ENCODE measurements around the gene SSRP1. TPM values are rescaled to one million over a fixed set of nuclear protein-coding genes. Genes with fewer than 3 reads are reported as not detected.

SSRP1 gene
- polyA plus RNA-seq, 1 donor from 2014 or later = 84.7 TPM

DNA sequence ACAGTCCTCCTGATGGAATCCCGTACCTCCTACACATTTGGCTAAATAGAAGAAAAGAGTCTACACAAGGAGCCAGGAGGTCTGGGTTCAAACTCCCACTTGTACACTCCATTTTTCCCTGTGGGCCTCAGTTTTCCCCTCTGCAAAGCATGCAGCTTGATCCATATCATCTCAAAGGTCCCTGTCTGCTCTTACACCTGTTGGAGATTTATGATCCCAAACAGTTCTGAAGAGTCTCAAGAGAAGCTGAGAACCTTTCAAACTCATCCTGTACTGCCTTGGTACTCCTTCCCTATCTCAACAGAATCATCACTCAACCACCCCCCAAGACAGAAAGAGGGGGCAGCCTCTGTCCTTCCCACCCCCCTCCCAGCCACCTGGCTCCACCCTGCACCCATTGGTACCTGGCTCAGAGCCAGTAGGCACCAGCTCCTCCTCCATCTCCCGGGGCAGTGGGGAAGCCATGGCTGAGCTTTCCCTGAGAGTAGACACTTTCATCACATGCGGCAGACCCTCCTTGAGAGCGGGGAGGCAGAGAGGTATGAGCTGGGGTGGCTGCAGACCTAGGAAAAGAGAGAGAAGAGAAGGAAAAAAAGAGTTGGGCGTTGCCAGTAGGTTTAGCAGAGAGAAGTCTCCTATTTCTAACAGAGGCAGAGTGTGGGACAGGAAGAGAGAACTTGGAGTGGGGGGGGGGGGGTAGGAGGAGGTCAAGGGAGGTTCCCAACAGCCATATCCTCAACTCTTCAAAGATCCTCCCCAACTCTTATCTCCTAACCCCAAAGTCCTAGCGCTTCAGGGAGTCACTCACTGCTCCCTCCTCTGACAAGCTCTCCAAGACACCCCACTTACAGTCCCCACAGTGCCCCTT, 14.1 kb downstream of the SSRP1 start:
- Histone ChIP-seq H3K4me3 (ENCODE audit: low read length) (peak overlapping the region; percentile 92), H3K36me3 (ENCODE audit: insufficient read depth, low read length) (peaks cover 7% of the 10 kb centered on the region), H3K79me2 (replicated peaks; ENCODE audit: insufficient read depth, low read length) (peaks cover 30% of the 10 kb centered on the region), H4K20me1 (ENCODE audit: insufficient read depth) (no peaks in the 10 kb centered on the region), H3K9me3 (ENCODE audit: low read length) (no peaks in the 10 kb centered on the region), H2AFZ (ENCODE audit: low read depth, low read length) (no peak overlapping the region), H3K9ac (ENCODE audit: low read length) (peak overlapping the region; percentile 25), H3F3A (ENCODE audit: insufficient read depth, low read length, poor library complexity, severe bottlenecking) (peaks cover 3% of the 10 kb centered on the region), H3K9me2 (ENCODE audit: insufficient read depth, low read length) (no peaks in the 10 kb centered on the region), H3K27ac (ENCODE audit: low read length) (no peak overlapping the region), H3K27me3 (ENCODE audit: insufficient read depth, low read depth, low read length) (no peaks in the 10 kb centered on the region), H3K4me2 (ENCODE audit: low read length) (no peak overlapping the region)
- no peak for TF ChIP-seq EP300 (conservative IDR thresholded peaks at IDR 0.05; ENCODE audit: poor library complexity, severe bottlenecking)
- TF ChIP-seq, protein P1, sequence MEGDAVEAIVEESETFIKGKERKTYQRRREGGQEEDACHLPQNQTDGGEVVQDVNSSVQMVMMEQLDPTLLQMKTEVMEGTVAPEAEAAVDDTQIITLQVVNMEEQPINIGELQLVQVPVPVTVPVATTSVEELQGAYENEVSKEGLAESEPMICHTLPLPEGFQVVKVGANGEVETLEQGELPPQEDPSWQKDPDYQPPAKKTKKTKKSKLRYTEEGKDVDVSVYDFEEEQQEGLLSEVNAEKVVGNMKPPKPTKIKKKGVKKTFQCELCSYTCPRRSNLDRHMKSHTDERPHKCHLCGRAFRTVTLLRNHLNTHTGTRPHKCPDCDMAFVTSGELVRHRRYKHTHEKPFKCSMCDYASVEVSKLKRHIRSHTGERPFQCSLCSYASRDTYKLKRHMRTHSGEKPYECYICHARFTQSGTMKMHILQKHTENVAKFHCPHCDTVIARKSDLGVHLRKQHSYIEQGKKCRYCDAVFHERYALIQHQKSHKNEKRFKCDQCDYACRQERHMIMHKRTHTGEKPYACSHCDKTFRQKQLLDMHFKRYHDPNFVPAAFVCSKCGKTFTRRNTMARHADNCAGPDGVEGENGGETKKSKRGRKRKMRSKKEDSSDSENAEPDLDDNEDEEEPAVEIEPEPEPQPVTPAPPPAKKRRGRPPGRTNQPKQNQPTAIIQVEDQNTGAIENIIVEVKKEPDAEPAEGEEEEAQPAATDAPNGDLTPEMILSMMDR (IDR thresholded peaks at IDR 0.05; ENCODE audit: poor library complexity, severe bottlenecking) = no peak

DNA sequence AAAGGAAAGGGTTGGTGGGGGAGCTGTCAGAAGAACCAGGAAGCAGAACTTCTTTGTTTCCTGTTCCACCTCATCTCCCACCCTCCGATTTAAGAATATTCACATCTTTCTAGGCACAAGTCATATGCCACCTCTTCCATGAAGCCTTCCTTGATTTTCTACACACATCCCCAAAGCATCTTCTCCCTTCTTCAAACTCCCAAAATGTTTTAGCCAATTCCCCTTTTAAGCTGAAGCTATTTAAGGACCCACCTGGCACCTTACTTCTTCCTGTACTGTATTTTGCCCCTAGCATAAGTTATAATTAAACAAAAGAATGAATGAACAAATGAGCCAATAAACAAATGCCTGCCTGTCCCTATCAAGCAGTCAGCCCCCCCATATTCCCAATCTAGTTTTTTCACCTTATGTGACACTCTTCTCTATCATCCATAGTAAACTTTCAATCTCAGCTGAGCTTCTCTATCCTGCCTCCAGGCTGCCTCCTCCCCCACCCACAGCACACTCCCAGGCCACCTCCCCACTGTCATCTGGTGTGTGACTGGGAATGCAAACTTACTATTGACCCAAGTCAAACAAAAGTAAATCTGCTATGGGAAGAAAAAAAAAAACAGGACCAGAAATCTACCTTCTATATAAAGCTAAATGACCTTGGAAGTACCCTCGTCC, 14.8 kb downstream of the SSRP1 start:
- Histone ChIP-seq H3K36me3 (ENCODE audit: insufficient read depth, low read length) (peaks cover 7% of the 10 kb centered on the region), H3K4me3 (ENCODE audit: low read length) (no peak overlapping the region)

More for the DNA sequence above, 14.8 kb downstream of the SSRP1 start:
- Histone ChIP-seq H4K20me1 (ENCODE audit: insufficient read depth) (no peaks in the 10 kb centered on the region), H3K79me2 (replicated peaks; ENCODE audit: insufficient read depth, low read length) (peaks cover 30% of the 10 kb centered on the region), H3K9ac (ENCODE audit: low read length) (no peak overlapping the region), H3K27ac (ENCODE audit: low read length) (no peak overlapping the region), H3K27me3 (ENCODE audit: insufficient read depth, low read depth, low read length) (no peaks in the 10 kb centered on the region), H2AFZ (ENCODE audit: low read depth, low read length) (no peak overlapping the region), H3F3A (ENCODE audit: insufficient read depth, low read length, poor library complexity, severe bottlenecking) (peaks cover 2% of the 10 kb centered on the region), H3K9me3 (ENCODE audit: low read length) (no peaks in the 10 kb centered on the region), H3K9me2 (ENCODE audit: insufficient read depth, low read length) (no peaks in the 10 kb centered on the region), H3K4me2 (ENCODE audit: low read length) (no peak overlapping the region)
- TF ChIP-seq, protein P2, sequence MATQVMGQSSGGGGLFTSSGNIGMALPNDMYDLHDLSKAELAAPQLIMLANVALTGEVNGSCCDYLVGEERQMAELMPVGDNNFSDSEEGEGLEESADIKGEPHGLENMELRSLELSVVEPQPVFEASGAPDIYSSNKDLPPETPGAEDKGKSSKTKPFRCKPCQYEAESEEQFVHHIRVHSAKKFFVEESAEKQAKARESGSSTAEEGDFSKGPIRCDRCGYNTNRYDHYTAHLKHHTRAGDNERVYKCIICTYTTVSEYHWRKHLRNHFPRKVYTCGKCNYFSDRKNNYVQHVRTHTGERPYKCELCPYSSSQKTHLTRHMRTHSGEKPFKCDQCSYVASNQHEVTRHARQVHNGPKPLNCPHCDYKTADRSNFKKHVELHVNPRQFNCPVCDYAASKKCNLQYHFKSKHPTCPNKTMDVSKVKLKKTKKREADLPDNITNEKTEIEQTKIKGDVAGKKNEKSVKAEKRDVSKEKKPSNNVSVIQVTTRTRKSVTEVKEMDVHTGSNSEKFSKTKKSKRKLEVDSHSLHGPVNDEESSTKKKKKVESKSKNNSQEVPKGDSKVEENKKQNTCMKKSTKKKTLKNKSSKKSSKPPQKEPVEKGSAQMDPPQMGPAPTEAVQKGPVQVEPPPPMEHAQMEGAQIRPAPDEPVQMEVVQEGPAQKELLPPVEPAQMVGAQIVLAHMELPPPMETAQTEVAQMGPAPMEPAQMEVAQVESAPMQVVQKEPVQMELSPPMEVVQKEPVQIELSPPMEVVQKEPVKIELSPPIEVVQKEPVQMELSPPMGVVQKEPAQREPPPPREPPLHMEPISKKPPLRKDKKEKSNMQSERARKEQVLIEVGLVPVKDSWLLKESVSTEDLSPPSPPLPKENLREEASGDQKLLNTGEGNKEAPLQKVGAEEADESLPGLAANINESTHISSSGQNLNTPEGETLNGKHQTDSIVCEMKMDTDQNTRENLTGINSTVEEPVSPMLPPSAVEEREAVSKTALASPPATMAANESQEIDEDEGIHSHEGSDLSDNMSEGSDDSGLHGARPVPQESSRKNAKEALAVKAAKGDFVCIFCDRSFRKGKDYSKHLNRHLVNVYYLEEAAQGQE (IDR thresholded peaks at IDR 0.05; ENCODE audit: borderline replicate concordance) = no peak
- TF ChIP-seq MXI1 (conservative IDR thresholded peaks at IDR 0.05; ENCODE audit: poor library complexity, severe bottlenecking) = no peak
- no peak for TF ChIP-seq POLR2AphosphoS5 (IDR thresholded peaks at IDR 0.05)
- TF ChIP-seq SMC3 (conservative IDR thresholded peaks at IDR 0.05; ENCODE audit: poor library complexity) = no peak
- no peak for TF ChIP-seq RAD21 (conservative IDR thresholded peaks at IDR 0.05)
- TF ChIP-seq, protein P1 (IDR thresholded peaks at IDR 0.05; ENCODE audit: poor library complexity, severe bottlenecking) = no peak
- no peak for TF ChIP-seq EZH2 (IDR thresholded peaks at IDR 0.05; ENCODE audit: borderline replicate concordance, insufficient read depth, low read length, poor library complexity, severe bottlenecking)
- TF ChIP-seq TAF1 (IDR thresholded peaks at IDR 0.05; ENCODE audit: low read depth) = no peak
- no peak for TF ChIP-seq EP300 (conservative IDR thresholded peaks at IDR 0.05; ENCODE audit: poor library complexity, severe bottlenecking)

All from neural cell (in vitro differentiated cells).